Neural cell (in vitro differentiated cells): Measurements from ENCODE around the gene TEAD4. TPM values are rescaled to one million over a fixed set of nuclear protein-coding genes. Genes with fewer than 3 reads are reported as not detected.

Experiments used
- H2AFZ ChIP-seq: fragments of 200-600, 300-800 bp; sonication (generic), shearing (Covaris generic); 2 replicates; pipeline ENCODE4 v1.6.0; 2014; ENCODE audit warnings: low read depth, mild to moderate bottlenecking, antibody characterized with exemption, low read length, moderate library complexity
- H3F3A ChIP-seq: fragments of 200-600 bp; shearing (Covaris generic); 2 replicates; pipeline ENCODE4 v1.6.1; 2016; ENCODE audit warnings: mild to moderate bottlenecking, moderate library complexity, mixed read lengths, antibody characterized with exemption, low read length; ENCODE audit not compliant: insufficient read depth, poor library complexity, severe bottlenecking
- H3K27ac ChIP-seq: fragments of 200-600, 300-800 bp; sonication (generic), shearing (Covaris generic); 2 replicates; pipeline ENCODE4 v1.5.1; 2014; ENCODE audit warnings: mild to moderate bottlenecking, low read length, moderate library complexity
- H3K27me3 ChIP-seq: fragments of 300-800, 200-600 bp; sonication (generic), shearing (Covaris generic); 2 replicates; pipeline ENCODE4 v1.6.0; 2014; ENCODE audit warnings: mild to moderate bottlenecking, low read depth, low read length, moderate library complexity; ENCODE audit not compliant: insufficient read depth
- H3K36me3 ChIP-seq: fragments of 300-800, 200-600 bp; sonication (generic), shearing (Covaris generic); 2 replicates; pipeline ENCODE4 v1.5.1; 2014; ENCODE audit warnings: mild to moderate bottlenecking, antibody characterized with exemption, low read length, moderate library complexity; ENCODE audit not compliant: insufficient read depth
- H3K4me2 ChIP-seq: fragments of 300-800, 200-600 bp; sonication (generic), shearing (Covaris generic); 2 replicates; pipeline ENCODE4 v1.6.0; 2014; ENCODE audit warnings: mild to moderate bottlenecking, low read length
- H3K4me3 ChIP-seq: fragments of 300-800, 200-600 bp; sonication (generic), shearing (Covaris generic); 2 replicates; pipeline ENCODE4 v1.5.1; 2014; ENCODE audit warnings: mild to moderate bottlenecking, low read length, moderate library complexity
- H3K79me2 ChIP-seq: fragments of 200-600 bp; shearing (Covaris generic); replicated peaks from 2 replicates; pipeline ENCODE4 v1.6.0; 2014; ENCODE audit warnings: mild to moderate bottlenecking, low read length, moderate library complexity; ENCODE audit not compliant: insufficient read depth
- H3K9ac ChIP-seq: fragments of 300-800, 200-600 bp; sonication (generic), shearing (Covaris generic); 2 replicates; pipeline ENCODE4 v1.6.1; 2016; ENCODE audit warnings: mild to moderate bottlenecking, low read length, mixed read lengths
- H3K9me2 ChIP-seq: fragments of 200-600 bp; shearing (Covaris generic); 2 replicates; pipeline ENCODE4 v1.6.1; 2016; ENCODE audit warnings: mild to moderate bottlenecking, low read length, mixed read lengths; ENCODE audit not compliant: insufficient read depth
- H3K9me3 ChIP-seq: fragments of 200-600, 300-800 bp; sonication (generic), shearing (Covaris generic); 2 replicates; pipeline ENCODE4 v1.6.1; 2016; ENCODE audit warnings: mild to moderate bottlenecking, mixed run types, low read length, moderate library complexity, mixed read lengths
- H4K20me1 ChIP-seq: fragments of 200-600 bp; shearing (Covaris generic); 2 replicates; pipeline ENCODE4 v1.6.1; 2016; ENCODE audit warnings: mild to moderate bottlenecking, mixed run types; ENCODE audit not compliant: insufficient read depth
- EP300 ChIP-seq: fragments of 450-650 bp; conservative IDR thresholded peaks from 2 replicates; pipeline ENCODE4 v1.6.1; 2014; ENCODE audit warnings: antibody characterized with exemption, mild to moderate bottlenecking, moderate library complexity; ENCODE audit not compliant: poor library complexity, severe bottlenecking
- EZH2 ChIP-seq: fragments of 200-600, 300-800 bp; shearing (Covaris generic), sonication (generic); IDR thresholded peaks from 2 replicates; pipeline ENCODE4 v1.6.1; 2014; ENCODE audit warnings: antibody characterized with exemption, low read length, borderline replicate concordance, mild to moderate bottlenecking; ENCODE audit not compliant: insufficient read depth, poor library complexity, severe bottlenecking
- MXI1 ChIP-seq: fragments of 450-650 bp; conservative IDR thresholded peaks from 2 replicates; pipeline ENCODE4 v1.6.1; 2014; ENCODE audit warnings: antibody characterized with exemption, mild to moderate bottlenecking; ENCODE audit not compliant: poor library complexity, severe bottlenecking
- POLR2AphosphoS5 ChIP-seq: IDR thresholded peaks from 2 replicates; pipeline ENCODE4 v1.6.1; 2012
- RAD21 ChIP-seq: fragments of 450-650 bp; conservative IDR thresholded peaks from 2 replicates; pipeline ENCODE4 v1.6.1; 2014; ENCODE audit warnings: antibody characterized with exemption, mild to moderate bottlenecking, moderate library complexity
- SMC3 ChIP-seq: fragments of 450-650 bp; conservative IDR thresholded peaks from 2 replicates; pipeline ENCODE4 v1.6.1; 2014; ENCODE audit warnings: antibody characterized with exemption, mild to moderate bottlenecking, moderate library complexity; ENCODE audit not compliant: poor library complexity
- TAF1 ChIP-seq: IDR thresholded peaks from 2 replicates; pipeline ENCODE4 v1.6.1; 2012; ENCODE audit warnings: low read depth
- polyA plus RNA-seq: library from polyadenylated mRNA; depleted of rRNA; stranded (reverse); fragments of >200 nt; gene quantifications from 2 replicates; pipeline ENCODE4 v1.2.3, GENCODE V29; 2014
- TF ChIP-seq, protein P1 (sequence below): IDR thresholded peaks from 2 replicates; pipeline ENCODE4 v1.6.1; 2012; ENCODE audit warnings: borderline replicate concordance
- TF ChIP-seq, protein P2 (sequence below): fragments of 450-650 bp; IDR thresholded peaks from 2 replicates; pipeline ENCODE4 v1.5.1; 2014; ENCODE audit warnings: antibody characterized with exemption, mild to moderate bottlenecking, moderate library complexity; ENCODE audit not compliant: poor library complexity, severe bottlenecking

The TEAD4 gene
- polyA plus RNA-seq, 1 donor from 2014 or later: 1.6 TPM

DNA sequence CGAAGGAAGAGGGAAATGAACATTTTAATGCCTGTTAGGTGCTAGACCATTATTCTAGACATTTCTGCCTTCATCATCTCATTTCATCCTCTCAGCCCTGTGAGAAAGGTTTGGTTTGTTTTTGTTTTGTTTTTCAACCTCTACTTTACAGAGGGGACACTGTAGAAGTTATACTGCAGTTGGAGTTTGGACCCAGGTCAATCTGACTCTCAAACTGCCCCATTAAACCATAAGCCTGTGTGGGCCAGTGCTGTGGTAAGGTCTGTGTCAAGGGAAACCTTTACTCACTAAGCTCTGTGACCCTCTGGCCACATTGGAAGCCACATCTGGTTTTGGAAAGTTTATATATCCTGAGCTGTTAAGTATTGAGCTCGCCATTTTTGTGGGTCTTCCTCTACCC is 8.5 kb downstream of the TEAD4 start:
- H3K79me2 ChIP-seq: no peaks in the 10 kb centered on the region
- TF ChIP-seq TAF1: no peak
- TF ChIP-seq, protein P1, sequence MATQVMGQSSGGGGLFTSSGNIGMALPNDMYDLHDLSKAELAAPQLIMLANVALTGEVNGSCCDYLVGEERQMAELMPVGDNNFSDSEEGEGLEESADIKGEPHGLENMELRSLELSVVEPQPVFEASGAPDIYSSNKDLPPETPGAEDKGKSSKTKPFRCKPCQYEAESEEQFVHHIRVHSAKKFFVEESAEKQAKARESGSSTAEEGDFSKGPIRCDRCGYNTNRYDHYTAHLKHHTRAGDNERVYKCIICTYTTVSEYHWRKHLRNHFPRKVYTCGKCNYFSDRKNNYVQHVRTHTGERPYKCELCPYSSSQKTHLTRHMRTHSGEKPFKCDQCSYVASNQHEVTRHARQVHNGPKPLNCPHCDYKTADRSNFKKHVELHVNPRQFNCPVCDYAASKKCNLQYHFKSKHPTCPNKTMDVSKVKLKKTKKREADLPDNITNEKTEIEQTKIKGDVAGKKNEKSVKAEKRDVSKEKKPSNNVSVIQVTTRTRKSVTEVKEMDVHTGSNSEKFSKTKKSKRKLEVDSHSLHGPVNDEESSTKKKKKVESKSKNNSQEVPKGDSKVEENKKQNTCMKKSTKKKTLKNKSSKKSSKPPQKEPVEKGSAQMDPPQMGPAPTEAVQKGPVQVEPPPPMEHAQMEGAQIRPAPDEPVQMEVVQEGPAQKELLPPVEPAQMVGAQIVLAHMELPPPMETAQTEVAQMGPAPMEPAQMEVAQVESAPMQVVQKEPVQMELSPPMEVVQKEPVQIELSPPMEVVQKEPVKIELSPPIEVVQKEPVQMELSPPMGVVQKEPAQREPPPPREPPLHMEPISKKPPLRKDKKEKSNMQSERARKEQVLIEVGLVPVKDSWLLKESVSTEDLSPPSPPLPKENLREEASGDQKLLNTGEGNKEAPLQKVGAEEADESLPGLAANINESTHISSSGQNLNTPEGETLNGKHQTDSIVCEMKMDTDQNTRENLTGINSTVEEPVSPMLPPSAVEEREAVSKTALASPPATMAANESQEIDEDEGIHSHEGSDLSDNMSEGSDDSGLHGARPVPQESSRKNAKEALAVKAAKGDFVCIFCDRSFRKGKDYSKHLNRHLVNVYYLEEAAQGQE: no peak
- TF ChIP-seq EZH2: no peak
- TF ChIP-seq RAD21: no peak
- TF ChIP-seq SMC3: no peak
- no peak for TF ChIP-seq EP300
- no peak for TF ChIP-seq POLR2AphosphoS5
- TF ChIP-seq, protein P2, sequence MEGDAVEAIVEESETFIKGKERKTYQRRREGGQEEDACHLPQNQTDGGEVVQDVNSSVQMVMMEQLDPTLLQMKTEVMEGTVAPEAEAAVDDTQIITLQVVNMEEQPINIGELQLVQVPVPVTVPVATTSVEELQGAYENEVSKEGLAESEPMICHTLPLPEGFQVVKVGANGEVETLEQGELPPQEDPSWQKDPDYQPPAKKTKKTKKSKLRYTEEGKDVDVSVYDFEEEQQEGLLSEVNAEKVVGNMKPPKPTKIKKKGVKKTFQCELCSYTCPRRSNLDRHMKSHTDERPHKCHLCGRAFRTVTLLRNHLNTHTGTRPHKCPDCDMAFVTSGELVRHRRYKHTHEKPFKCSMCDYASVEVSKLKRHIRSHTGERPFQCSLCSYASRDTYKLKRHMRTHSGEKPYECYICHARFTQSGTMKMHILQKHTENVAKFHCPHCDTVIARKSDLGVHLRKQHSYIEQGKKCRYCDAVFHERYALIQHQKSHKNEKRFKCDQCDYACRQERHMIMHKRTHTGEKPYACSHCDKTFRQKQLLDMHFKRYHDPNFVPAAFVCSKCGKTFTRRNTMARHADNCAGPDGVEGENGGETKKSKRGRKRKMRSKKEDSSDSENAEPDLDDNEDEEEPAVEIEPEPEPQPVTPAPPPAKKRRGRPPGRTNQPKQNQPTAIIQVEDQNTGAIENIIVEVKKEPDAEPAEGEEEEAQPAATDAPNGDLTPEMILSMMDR: no peak
- TF ChIP-seq MXI1: no peak
- H4K20me1 ChIP-seq: no peaks in the 10 kb centered on the region
- H3K36me3 ChIP-seq: no peaks in the 10 kb centered on the region
- H3K27me3 ChIP-seq: no peaks in the 10 kb centered on the region
- no peaks in the 10 kb centered on the region for H3F3A ChIP-seq
- no peaks in the 10 kb centered on the region for H3K9me2 ChIP-seq
- H3K4me2 ChIP-seq: no peak overlapping the region
- H3K27ac ChIP-seq: no peak overlapping the region
- H3K9ac ChIP-seq: no peak overlapping the region
- H2AFZ ChIP-seq: no peak overlapping the region
- no peak overlapping the region for H3K4me3 ChIP-seq
- H3K9me3 ChIP-seq: no peaks in the 10 kb centered on the region

DNA sequence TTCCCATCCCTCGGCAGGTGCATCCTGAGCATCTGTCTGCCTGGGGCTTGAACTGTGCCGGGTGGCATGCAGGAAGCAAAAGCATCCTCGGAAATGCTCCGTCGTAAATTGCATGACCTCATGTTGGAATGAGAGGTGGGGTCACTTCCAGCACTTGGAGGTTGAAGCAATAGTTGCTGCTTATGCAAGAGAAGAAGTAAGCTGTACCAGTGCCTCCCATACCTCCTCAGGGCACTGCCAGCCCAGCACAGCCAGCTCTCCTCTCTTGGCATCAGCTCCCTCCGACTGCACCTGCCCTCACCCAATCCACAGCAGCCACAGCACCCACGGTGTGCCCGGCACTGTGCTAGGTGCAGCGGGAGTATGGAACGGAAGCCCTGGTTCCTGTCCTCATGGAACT is 11.5 kb downstream of the TEAD4 start:
- no peak overlapping the region for H3K4me3 ChIP-seq
- no peaks in the 10 kb centered on the region for H3F3A ChIP-seq
- H4K20me1 ChIP-seq: no peaks in the 10 kb centered on the region
- TF ChIP-seq POLR2AphosphoS5: no peak
- TF ChIP-seq TAF1: no peak
- TF ChIP-seq, protein P2: no peak
- TF ChIP-seq EP300: no peak
- TF ChIP-seq RAD21: no peak
- TF ChIP-seq EZH2: no peak
- TF ChIP-seq SMC3: no peak
- TF ChIP-seq, protein P1: no peak
- no peak for TF ChIP-seq MXI1
- no peak overlapping the region for H3K27ac ChIP-seq
- no peaks in the 10 kb centered on the region for H3K79me2 ChIP-seq
- no peak overlapping the region for H3K4me2 ChIP-seq
- no peak overlapping the region for H2AFZ ChIP-seq
- no peaks in the 10 kb centered on the region for H3K36me3 ChIP-seq
- H3K27me3 ChIP-seq: no peaks in the 10 kb centered on the region
- no peak overlapping the region for H3K9ac ChIP-seq
- no peaks in the 10 kb centered on the region for H3K9me2 ChIP-seq
- H3K9me3 ChIP-seq: no peaks in the 10 kb centered on the region
